CD4-positive, alpha-beta memory T cell (primary cell): ENCODE measurements around the gene ZNF155. TPM values are rescaled to one million over a fixed set of nuclear protein-coding genes. Genes with fewer than 3 reads are reported as not detected.

ENCODE experiments used
- CTCF ChIA-PET: fragments of 350-600 bp; sonication (Branson Sonifier 250); formaldehyde crosslinking; loops from one replicate; lab custom pipeline; 2021; ENCODE audit warnings: inconsistent platforms; ENCODE audit not compliant: partially characterized antibody; lab: Charles Lee
- POLR2A ChIA-PET: fragments of 350-600 bp; sonication (Branson Sonifier 250); formaldehyde crosslinking; loops from one replicate; lab custom pipeline; 2021; ENCODE audit not compliant: partially characterized antibody; lab: Charles Lee
- DNase-seq, 5 donors: peaks; one replicate each; pipeline versions ENCODE4 v3.0.0 to v3.0.0-alpha.2; 2020 to 2022; ENCODE audit warnings: mixed read lengths in 1 of 5
- H3K27ac ChIP-seq: one replicate; pipeline ENCODE4 v1.7.0; 2013; ENCODE audit warnings: low read depth, low read length
- H3K27me3 ChIP-seq: 2 replicates; pipeline ENCODE4 v1.7.0; 2013; ENCODE audit warnings: mild to moderate bottlenecking, low read length, moderate library complexity; ENCODE audit not compliant: insufficient read depth
- H3K36me3 ChIP-seq: 2 replicates; pipeline ENCODE4 v1.7.0; 2013; ENCODE audit warnings: mild to moderate bottlenecking, low read length, moderate library complexity; ENCODE audit not compliant: insufficient read depth
- H3K4me1 ChIP-seq: 2 replicates; pipeline ENCODE4 v1.7.0; 2013; ENCODE audit warnings: mild to moderate bottlenecking, low read length, moderate library complexity; ENCODE audit not compliant: insufficient read depth
- H3K4me3 ChIP-seq, 2 donors: one replicate each; pipeline ENCODE4 v1.7.0; 2013; ENCODE audit warnings: low read length in 2 of 2, mild to moderate bottlenecking in 1 of 2
- H3K9me3 ChIP-seq, 2 donors: one replicate each; pipeline ENCODE4 v1.7.0; 2013; ENCODE audit warnings: low read length in 2 of 2, control low read depth in 1 of 2; ENCODE audit not compliant: control insufficient read depth in 1 of 2
- H3K27ac Mint-ChIP-seq, 7 donors: one replicate each; pipeline ENCODE4 v1.8.0; 2020 to 2021; ENCODE audit warnings: mixed read lengths in 7 of 7, mild to moderate bottlenecking in 6 of 7, inconsistent platforms in 3 of 7, moderate library complexity in 3 of 7
- H3K27me3 Mint-ChIP-seq, 2 donors: one replicate each; pipeline ENCODE4 v1.8.0; 2020 to 2021; ENCODE audit warnings: mixed read lengths in 2 of 2
- H3K36me3 Mint-ChIP-seq, 2 donors: one replicate each; pipeline ENCODE4 v1.8.0; 2020 to 2021; ENCODE audit warnings: mixed read lengths in 2 of 2, inconsistent platforms in 1 of 2, mild to moderate bottlenecking in 1 of 2
- H3K4me1 Mint-ChIP-seq, 4 donors: one replicate each; pipeline ENCODE4 v1.8.0; 2020 to 2021; ENCODE audit warnings: mixed read lengths in 4 of 4, mild to moderate bottlenecking in 1 of 4
- H3K4me3 Mint-ChIP-seq, 8 donors: one replicate each; pipeline ENCODE4 v1.8.0; 2020 to 2021; ENCODE audit warnings: mixed read lengths in 8 of 8, mild to moderate bottlenecking in 7 of 8, moderate library complexity in 6 of 8, inconsistent platforms in 3 of 8
- H3K9me3 Mint-ChIP-seq, 8 donors: one replicate each; pipeline ENCODE4 v1.8.0; 2020 to 2021; ENCODE audit warnings: mixed read lengths in 8 of 8, mild to moderate bottlenecking in 5 of 8, inconsistent platforms in 3 of 8, moderate library complexity in 1 of 8
- intact Hi-C: fragments of 100-400 bp; cut with micrococcal nuclease; formaldehyde crosslinking; loops from one replicate; pipeline ENCODE4 v1.15.1; 2023
- polyA plus RNA-seq, 2 donors: library from polyadenylated mRNA; unstranded; fragments of 300-500 nt; fragmentation: Illumina TruSeq; gene quantifications; one replicate each; pipeline ENCODE4 v1.2.3, GENCODE V29; 2021
- total RNA-seq, 2 experiments: library from RNA; stranded (reverse); gene quantifications; one replicate each; pipeline ENCODE4 v1.2.3, GENCODE V29; 2021

ZNF155 gene
- total and polyA plus RNA-seq, 4 experiments from 2014 or later = 2.4 to 14.1 (median 8.6) TPM

- Histone ChIP-seq H3K4me3 (peak within 1 kb of the TSS; percentile 55 to 61), H3K36me3 (peaks cover 27% of the 10 kb centered on the region), H3K27ac (peak within 1 kb of the TSS; percentile 40), H3K27me3 (no peaks in the 10 kb centered on the region), H3K4me1 (peaks cover 15% of the 10 kb centered on the region), H3K9me3 (peaks cover 0 to 3% of the 10 kb centered on the region in 2 donors)
- Mint-ChIP-seq H3K4me1 (peaks cover 17 to 31% (median 22%) of the 10 kb centered on the region in 4 donors), H3K36me3 (peaks cover 51 to 57% of the 10 kb centered on the region in 2 donors), H3K27me3 (peaks cover 2 to 10% of the 10 kb centered on the region in 2 donors), H3K27ac (peak within 1 kb of the TSS; percentile 48 to 96 (median 95)), H3K9me3 (peaks cover 11 to 57% (median 49%) of the 10 kb centered on the region in 8 donors), H3K4me3 (peak within 1 kb of the TSS; percentile 90 to 100 (median 98))
- CTCF ChIA-PET = interaction anchor here (0.9 to 1.2 kb wide), 2 partner anchors 26 to 70 kb away, joined by 3 read pairs; no protein-coding TSS in a partner anchor
- intact Hi-C loops = loop anchor here (1.0 to 10.0 kb wide), 2 partner anchors 23 to 279 kb away; partner anchors contain the start of genes ZNF230 and ZNF235
- peak; percentile 66 to 84 (median 75) for DNase-seq
- POLR2A ChIA-PET = interaction anchor here (0.9 to 2.1 kb wide), 5 partner anchors 22 to 90 kb away, joined by 3 to 7 read pairs (median 5); partner anchors contain the start of genes ZNF221, ZNF230 and ZNF45
Measured at GRCh38 chr19:44025217-44025936, 41.4 kb downstream of the ZNF155 start, which contains the start of gene ZNF222. Gene ZNF222 (plus strand): TSS chr19:44025379. CDS start chr19:44025437, 58 bp downstream.

DNA sequence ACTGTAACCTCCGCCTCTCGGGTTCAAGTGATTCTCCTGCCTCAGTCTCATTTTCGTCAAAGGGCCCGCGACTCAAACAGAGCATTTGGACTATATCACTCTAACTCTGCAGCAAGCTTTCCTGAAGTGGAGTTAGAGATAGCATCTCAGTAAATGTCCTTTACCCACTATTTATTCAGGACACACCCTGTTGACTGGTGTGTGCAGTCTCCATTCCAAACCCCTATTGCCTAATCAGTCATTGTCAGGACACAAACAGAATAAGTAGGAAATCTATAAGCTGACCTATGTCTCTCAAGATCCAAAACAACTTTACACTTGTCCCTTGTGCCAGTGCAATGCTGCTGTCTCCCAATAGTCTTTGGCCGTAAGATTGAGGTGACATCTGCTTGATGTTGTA is 42.6 kb downstream of the ZNF155 start:
- Histone ChIP-seq H3K27me3 (no peaks in the 10 kb centered on the region), H3K9me3 (peaks cover 1 to 8% of the 10 kb centered on the region in 2 donors), H3K4me1 (peaks cover 15% of the 10 kb centered on the region), H3K36me3 (peaks cover 31% of the 10 kb centered on the region), H3K4me3 (no peak overlapping the region), H3K27ac (no peak overlapping the region)
- intact Hi-C loops = loop anchor here (10.0 kb wide), 1 partner anchor 278 kb away; the partner anchor contains the start of gene ZNF235
- ChIA-PET POLR2A (no interaction called here), CTCF (no interaction called here)
- DNase-seq = no peak
- H3K4me3 Mint-ChIP-seq = peak overlapping the region in 7 of 8 donors; percentile 55 to 100 (median 98)
- H3K27me3 Mint-ChIP-seq = peaks cover 0 to 3% of the 10 kb centered on the region in 2 donors
- H3K36me3 Mint-ChIP-seq = peaks cover 61 to 63% of the 10 kb centered on the region in 2 donors
- H3K9me3 Mint-ChIP-seq = peaks cover 11 to 67% (median 53%) of the 10 kb centered on the region in 8 donors
- H3K27ac Mint-ChIP-seq = peak overlapping the region in 3 of 7 donors; percentile 29 to 53 (median 49)
- peaks cover 17 to 31% (median 22%) of the 10 kb centered on the region in 4 donors for H3K4me1 Mint-ChIP-seq

GRCh38 chr19:44032001-44032610 is 48.1 kb downstream of the ZNF155 start:
- Histone ChIP-seq H3K4me3 (no peak overlapping the region), H3K4me1 (no peaks in the 10 kb centered on the region), H3K36me3 (peaks cover 31% of the 10 kb centered on the region), H3K27ac (no peak overlapping the region), H3K9me3 (peaks cover 5 to 35% of the 10 kb centered on the region in 2 donors), H3K27me3 (no peaks in the 10 kb centered on the region)
- Mint-ChIP-seq H3K9me3 (peaks cover 13 to 97% (median 92%) of the 10 kb centered on the region in 8 donors), H3K27ac (no peak overlapping the region), H3K4me3 (no peak overlapping the region), H3K27me3 (no peaks in the 10 kb centered on the region), H3K4me1 (peaks cover 0 to 12% (median 4%) of the 10 kb centered on the region in 4 donors), H3K36me3 (peaks cover 58 to 70% of the 10 kb centered on the region in 2 donors)
- intact Hi-C loops = no loop called here
- CTCF ChIA-PET = no interaction called here
- no peak for DNase-seq
- POLR2A ChIA-PET = no interaction called here

DNA sequence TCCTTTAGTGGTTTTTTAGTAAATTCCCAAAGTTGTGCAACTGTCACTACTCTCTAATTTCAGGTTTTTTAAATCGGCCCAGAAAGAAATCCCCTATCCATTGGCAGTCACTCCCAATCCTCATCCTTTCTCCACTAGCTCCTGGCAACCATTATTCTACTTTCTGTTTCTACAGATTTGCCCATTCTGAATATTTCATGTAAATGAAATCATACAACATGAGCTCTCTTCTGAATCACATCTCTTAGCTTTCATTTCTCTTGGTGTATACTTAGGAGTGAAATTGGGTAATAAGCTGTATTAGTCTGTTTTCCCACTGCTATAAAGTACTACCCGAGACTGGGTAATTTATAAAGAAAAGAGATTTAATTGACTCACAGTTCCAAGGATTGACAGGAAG is 58.2 kb downstream of the ZNF155 start:
- Mint-ChIP-seq H3K27me3 (peaks cover 2 to 4% of the 10 kb centered on the region in 2 donors), H3K4me3 (peak overlapping the region in 2 of 8 donors; percentile 1 to 53), H3K4me1 (no peaks in the 10 kb centered on the region), H3K27ac (no peak overlapping the region), H3K9me3 (peaks cover 3 to 70% (median 57%) of the 10 kb centered on the region in 8 donors), H3K36me3 (peaks cover 4 to 12% of the 10 kb centered on the region in 2 donors)
- Histone ChIP-seq H3K4me3 (no peak overlapping the region), H3K36me3 (no peaks in the 10 kb centered on the region), H3K9me3 (peaks cover 0 to 3% of the 10 kb centered on the region in 2 donors), H3K27me3 (no peaks in the 10 kb centered on the region), H3K27ac (no peak overlapping the region), H3K4me1 (no peaks in the 10 kb centered on the region)
- intact Hi-C loops = no loop called here
- no peak for DNase-seq
- POLR2A ChIA-PET = no interaction called here
- CTCF ChIA-PET = no interaction called here

Other genes with a start within 250 kb of the ZNF155 start
- 10 to 100 TPM; 57.6 to 57.9 TPM for gene SMG9, start 229.2 kb upstream of the ZNF155 start, total RNA-seq
- gene SMG9, start 229.2 kb upstream of the ZNF155 start, polyA plus RNA-seq = 10 to 100 TPM in 1 of 2 donors, 1 to 10 TPM in 1; 3.8 to 13.7 TPM
- gene KCNN4, start 203.2 kb upstream of the ZNF155 start, total RNA-seq = 10 to 100 TPM; 33.6 to 33.9 TPM
- gene KCNN4, start 203.2 kb upstream of the ZNF155 start, polyA plus RNA-seq = 10 to 100 TPM; 10.5 to 23.7 TPM
- under 1 TPM; 0.49 to 0.97 TPM for gene LYPD5, start 181.7 kb upstream of the ZNF155 start, total RNA-seq
- gene LYPD5, start 181.7 kb upstream of the ZNF155 start, polyA plus RNA-seq = under 1 TPM; 0.27 to 0.50 TPM
- 10 to 100 TPM; 18.1 to 20.7 TPM for gene ZNF283, start 156.9 kb upstream of the ZNF155 start, total RNA-seq
- 1 to 10 TPM; 4.3 to 4.9 TPM for gene ZNF283, start 156.9 kb upstream of the ZNF155 start, polyA plus RNA-seq
- gene ZNF404, start 100.2 kb upstream of the ZNF155 start, total RNA-seq = 1 to 10 TPM; 3.7 to 4.2 TPM
- 1 to 10 TPM; 1.8 to 3.9 TPM for gene ZNF404, start 100.2 kb upstream of the ZNF155 start, polyA plus RNA-seq
- 10 to 100 TPM; 25.1 to 29.6 TPM for gene ZNF45, start 48.9 kb upstream of the ZNF155 start, total RNA-seq
- gene ZNF45, start 48.9 kb upstream of the ZNF155 start, polyA plus RNA-seq = 10 to 100 TPM in 1 of 2 donors, 1 to 10 TPM in 1; 9.4 to 12.9 TPM
- gene ZNF221, start 33.0 kb upstream of the ZNF155 start, total RNA-seq = 1 to 10 TPM; 2.9 to 3.2 TPM
- gene ZNF221, start 33.0 kb upstream of the ZNF155 start, polyA plus RNA-seq = 1 to 10 TPM in 1 of 2 donors, not detected in 1; 1.0 TPM
- 10 to 100 TPM; 16.6 to 18.4 TPM for gene ZNF230, start 18.8 kb downstream of the ZNF155 start, total RNA-seq
- gene ZNF230, start 18.8 kb downstream of the ZNF155 start, polyA plus RNA-seq = 1 to 10 TPM in 1 of 2 donors, under 1 TPM in 1; 0.83 to 4.8 TPM
- 10 to 100 TPM in 1 of 2 experiments, 1 to 10 TPM in 1; 7.9 to 11.4 TPM for gene ZNF222, start 41.2 kb downstream of the ZNF155 start, total RNA-seq
- gene ZNF222, start 41.2 kb downstream of the ZNF155 start, polyA plus RNA-seq = 1 to 10 TPM; 1.6 to 3.8 TPM
- gene ZNF223, start 67.8 kb downstream of the ZNF155 start, total RNA-seq = 1 to 10 TPM; 6.8 to 8.0 TPM
- gene ZNF223, start 67.8 kb downstream of the ZNF155 start, polyA plus RNA-seq = 1 to 10 TPM; 2.2 to 2.7 TPM
- gene ZNF284, start 88.0 kb downstream of the ZNF155 start, total RNA-seq = 1 to 10 TPM; 5.4 to 5.7 TPM
- gene ZNF284, start 88.0 kb downstream of the ZNF155 start, polyA plus RNA-seq = 1 to 10 TPM in 1 of 2 donors, under 1 TPM in 1; 0.61 to 1.2 TPM
- gene ZNF224, start 110.2 kb downstream of the ZNF155 start, total RNA-seq = 10 to 100 TPM; 86.9 to 91.2 TPM
- 10 to 100 TPM; 10.8 to 13.0 TPM for gene ZNF224, start 110.2 kb downstream of the ZNF155 start, polyA plus RNA-seq
- 10 to 100 TPM; 10.7 to 13.9 TPM for gene ZNF225, start 129.2 kb downstream of the ZNF155 start, total RNA-seq
- 1 to 10 TPM in 1 of 2 donors, under 1 TPM in 1; 0.98 to 2.7 TPM for gene ZNF225, start 129.2 kb downstream of the ZNF155 start, polyA plus RNA-seq
- 10 to 100 TPM; 23.9 to 28.9 TPM for gene ZNF234, start 157.4 kb downstream of the ZNF155 start, total RNA-seq
- 1 to 10 TPM; 2.2 to 7.5 TPM for gene ZNF234, start 157.4 kb downstream of the ZNF155 start, polyA plus RNA-seq
- gene ZNF226, start 180.9 kb downstream of the ZNF155 start, total RNA-seq = 10 to 100 TPM; 51.0 to 55.6 TPM
- gene ZNF226, start 180.9 kb downstream of the ZNF155 start, polyA plus RNA-seq = 10 to 100 TPM; 23.4 to 25.2 TPM
- gene ZNF227, start 228.3 kb downstream of the ZNF155 start, total RNA-seq = 10 to 100 TPM; 51.6 to 54.4 TPM
- gene ZNF227, start 228.3 kb downstream of the ZNF155 start, polyA plus RNA-seq = 10 to 100 TPM in 1 of 2 donors, 1 to 10 TPM in 1; 8.9 to 20.1 TPM